SK-N-DZ (cell line): Measurements from ENCODE around the gene TCOF1. TPM values are rescaled to one million over a fixed set of nuclear protein-coding genes. Genes with fewer than 3 reads are reported as not detected.

ENCODE experiments used
- DNase-seq: peaks from one replicate; pipeline ENCODE4 v3.0.0-alpha.2; 2015; ENCODE audit warnings: low spot score
- polyA plus RNA-seq, 2 experiments: library from polyadenylated mRNA; depleted of rRNA; stranded (reverse); fragments of >200 nt; gene quantifications; 2 replicates each; pipeline ENCODE4 v1.2.3, GENCODE V29; 2014

TCOF1 gene, protein sequence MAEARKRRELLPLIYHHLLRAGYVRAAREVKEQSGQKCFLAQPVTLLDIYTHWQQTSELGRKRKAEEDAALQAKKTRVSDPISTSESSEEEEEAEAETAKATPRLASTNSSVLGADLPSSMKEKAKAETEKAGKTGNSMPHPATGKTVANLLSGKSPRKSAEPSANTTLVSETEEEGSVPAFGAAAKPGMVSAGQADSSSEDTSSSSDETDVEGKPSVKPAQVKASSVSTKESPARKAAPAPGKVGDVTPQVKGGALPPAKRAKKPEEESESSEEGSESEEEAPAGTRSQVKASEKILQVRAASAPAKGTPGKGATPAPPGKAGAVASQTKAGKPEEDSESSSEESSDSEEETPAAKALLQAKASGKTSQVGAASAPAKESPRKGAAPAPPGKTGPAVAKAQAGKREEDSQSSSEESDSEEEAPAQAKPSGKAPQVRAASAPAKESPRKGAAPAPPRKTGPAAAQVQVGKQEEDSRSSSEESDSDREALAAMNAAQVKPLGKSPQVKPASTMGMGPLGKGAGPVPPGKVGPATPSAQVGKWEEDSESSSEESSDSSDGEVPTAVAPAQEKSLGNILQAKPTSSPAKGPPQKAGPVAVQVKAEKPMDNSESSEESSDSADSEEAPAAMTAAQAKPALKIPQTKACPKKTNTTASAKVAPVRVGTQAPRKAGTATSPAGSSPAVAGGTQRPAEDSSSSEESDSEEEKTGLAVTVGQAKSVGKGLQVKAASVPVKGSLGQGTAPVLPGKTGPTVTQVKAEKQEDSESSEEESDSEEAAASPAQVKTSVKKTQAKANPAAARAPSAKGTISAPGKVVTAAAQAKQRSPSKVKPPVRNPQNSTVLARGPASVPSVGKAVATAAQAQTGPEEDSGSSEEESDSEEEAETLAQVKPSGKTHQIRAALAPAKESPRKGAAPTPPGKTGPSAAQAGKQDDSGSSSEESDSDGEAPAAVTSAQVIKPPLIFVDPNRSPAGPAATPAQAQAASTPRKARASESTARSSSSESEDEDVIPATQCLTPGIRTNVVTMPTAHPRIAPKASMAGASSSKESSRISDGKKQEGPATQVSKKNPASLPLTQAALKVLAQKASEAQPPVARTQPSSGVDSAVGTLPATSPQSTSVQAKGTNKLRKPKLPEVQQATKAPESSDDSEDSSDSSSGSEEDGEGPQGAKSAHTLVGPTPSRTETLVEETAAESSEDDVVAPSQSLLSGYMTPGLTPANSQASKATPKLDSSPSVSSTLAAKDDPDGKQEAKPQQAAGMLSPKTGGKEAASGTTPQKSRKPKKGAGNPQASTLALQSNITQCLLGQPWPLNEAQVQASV (N-terminal part only)
- polyA plus RNA-seq (2014; cell fraction: cytosol; rRNA removed), result 39.6 and 55.9 TPM in 2 replicates
- 39.1 and 55.0 TPM in 2 replicates for polyA plus RNA-seq (2014; cell fraction: nucleus; rRNA removed)

DNA sequence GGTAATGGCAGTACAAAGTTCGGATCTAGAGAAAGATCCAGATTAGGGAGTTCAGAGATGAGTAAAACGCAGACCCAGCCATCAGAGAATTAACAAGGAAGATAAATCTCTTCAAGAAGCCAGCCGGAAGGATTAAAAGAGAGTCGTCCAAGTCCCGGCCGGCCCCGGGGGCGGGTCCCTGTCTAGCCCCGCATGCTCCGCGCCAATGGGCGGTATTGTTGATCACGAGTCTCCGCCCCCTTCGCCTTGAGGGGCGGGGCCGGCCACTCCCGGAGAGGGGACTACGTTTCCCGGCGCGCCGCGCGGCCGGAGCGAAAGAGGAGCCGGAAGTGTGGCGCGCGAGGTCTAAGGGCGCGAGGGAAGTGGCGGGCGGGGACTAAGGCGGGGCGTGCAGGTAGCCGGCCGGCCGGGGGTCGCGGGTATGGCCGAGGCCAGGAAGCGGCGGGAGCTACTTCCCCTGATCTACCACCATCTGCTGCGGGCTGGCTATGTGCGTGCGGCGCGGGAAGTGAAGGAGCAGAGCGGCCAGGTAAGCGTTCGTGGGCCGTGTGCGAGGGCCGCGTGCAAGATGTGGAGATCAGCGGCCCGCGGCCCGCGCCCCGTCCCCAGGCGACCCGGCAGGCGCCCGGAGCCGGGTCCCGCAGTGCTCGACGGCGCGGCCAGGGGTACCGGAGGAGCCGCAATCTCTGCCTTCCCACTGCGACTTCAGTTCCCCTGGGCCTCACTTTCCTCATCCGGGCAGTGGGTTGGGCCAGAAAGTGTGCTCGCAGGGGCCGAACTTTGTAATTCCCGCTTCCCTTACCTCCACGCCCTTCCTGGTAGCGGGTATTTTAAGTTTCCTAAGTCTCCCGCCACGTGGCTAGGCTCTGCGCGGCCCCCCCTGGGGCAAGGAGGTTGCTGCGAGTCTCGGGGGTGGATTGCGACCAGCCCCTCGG is at the start of gene TCOF1:
Gene TCOF1, plus strand, starts transcription at position 372 of the 935 bp plus-strand sequence. Its CDS starts 50 bp downstream, at position 422.
- peak; percentile 96 for DNase-seq

DNA sequence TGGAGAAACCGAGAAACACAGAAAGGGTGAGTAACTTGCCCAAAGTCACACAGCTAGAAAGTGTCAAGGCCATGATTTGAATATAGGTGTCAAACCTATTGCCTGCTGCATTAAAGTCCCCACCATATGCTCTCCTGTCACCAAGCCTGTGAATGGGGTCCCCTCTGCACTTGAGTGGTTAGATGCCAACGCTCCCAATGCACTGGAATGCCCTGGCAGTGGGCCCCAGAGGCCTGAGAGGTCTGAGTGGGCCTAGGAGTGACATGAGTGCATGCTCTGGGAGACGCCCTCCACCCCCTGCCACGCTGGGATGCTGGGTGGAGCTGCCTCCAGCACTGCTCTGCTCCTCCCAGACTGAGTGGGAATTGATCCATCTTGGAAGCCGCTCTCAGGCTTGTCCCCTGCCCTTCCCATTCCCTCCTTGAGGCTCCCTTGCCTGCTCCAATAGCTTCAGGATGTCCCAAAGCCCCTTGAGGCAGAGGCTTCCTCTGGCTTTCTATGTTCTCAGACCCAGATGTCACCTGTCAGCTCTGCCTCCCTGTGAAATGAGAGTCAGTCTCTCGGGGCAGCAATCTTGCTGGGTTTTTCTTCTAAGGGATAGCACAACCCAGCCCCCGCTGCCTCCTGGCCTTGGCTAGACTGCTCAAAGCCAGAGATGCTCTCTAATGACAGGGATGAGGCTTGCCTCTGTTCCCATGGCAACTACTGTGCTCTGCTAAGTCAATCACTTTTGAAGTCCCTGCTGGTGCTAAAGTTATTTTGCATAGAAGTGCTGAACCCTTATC is 48.2 kb upstream of the TCOF1 start:
- peak; percentile 82 for DNase-seq

DNA sequence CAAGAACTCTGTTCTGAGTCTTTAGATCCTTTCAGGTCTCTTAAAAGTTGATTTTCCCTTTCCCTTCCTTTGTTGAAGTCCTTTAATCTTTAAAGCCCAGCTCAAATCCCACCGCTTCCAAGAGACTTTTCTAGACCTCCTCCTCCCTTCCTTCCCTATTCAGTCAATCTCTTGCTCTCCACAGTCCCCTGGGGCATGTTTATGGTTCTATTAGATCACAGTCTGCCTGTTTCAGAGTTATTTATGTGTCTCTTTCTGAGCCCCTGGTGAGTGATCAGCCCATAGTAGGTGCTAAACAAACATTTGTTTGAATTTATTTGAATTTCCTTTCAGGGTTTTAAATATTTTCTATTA is 47.6 kb upstream of the TCOF1 start:
- DNase-seq, result peak; percentile 75

DNA sequence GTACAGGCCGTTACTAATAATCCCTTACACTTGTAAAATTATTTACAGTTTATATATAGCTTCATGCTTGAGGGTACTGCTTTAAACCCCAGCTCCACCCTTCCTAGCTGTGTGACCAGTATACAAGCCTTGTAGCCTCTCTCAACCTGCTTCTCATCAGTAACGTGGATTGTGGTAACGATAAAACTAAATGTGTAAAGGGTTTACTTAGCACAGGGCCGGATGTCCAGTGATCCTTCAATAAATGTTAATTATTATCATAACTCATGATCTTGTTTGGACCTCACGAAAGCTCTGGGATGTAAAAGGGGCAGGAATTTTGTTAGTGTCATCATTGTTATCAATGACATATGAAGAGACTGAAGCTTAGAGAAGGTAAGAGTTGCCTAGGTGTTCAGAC is 47.3 kb upstream of the TCOF1 start:
- DNase-seq, result no peak

- DNase-seq, result no peak
These were observed 46.3 kb upstream of the TCOF1 start for GRCh38 chr5:150311015-150311692.

GRCh38 chr5:150312518-150312917 is 45.0 kb upstream of the TCOF1 start:
- DNase-seq, result no peak

DNA sequence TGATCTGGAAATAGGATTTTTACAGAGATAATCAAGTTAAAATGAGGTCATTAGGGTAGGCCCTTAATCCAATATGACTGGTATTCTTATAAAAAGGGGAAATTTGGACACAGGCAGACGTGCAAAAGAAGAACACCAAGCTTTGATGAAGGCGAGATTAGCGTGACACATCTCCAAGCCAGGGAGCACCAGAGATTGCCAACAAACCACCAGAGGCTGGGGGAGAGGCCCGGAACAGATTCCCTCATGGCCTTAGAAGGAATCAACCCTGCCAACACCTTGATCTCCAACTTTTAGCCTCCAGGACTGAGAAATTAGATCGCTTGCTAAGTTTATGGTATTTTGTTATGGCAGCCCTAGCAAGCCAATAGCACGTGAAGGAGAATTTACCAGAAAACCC is 44.0 kb upstream of the TCOF1 start:
- peak; percentile 36 for DNase-seq

- DNase-seq, result no peak
These were observed 43.4 kb upstream of the TCOF1 start for GRCh38 chr5:150313921-150314716.

- DNase-seq, result no peak
These were observed 42.3 kb upstream of the TCOF1 start for GRCh38 chr5:150315245-150315644.

DNA sequence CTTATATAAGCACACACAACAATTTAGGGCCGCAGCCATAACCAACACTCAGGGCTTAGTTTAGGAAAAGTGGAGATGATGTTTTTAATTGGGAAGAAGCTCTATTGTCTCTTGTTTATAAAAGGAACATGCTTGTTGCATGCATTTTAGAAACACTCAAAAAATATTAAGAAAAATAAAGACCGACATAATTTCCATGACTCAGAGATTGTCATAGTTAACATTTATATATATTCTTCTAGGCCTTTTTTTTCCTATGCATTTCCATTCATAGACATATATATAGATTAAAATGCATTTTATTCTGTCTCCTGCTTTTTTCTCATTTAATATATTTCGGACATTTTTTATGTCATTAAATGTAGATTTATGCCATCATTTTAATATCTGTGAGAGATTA is 41.2 kb upstream of the TCOF1 start:
- DNase-seq, result no peak

DNA sequence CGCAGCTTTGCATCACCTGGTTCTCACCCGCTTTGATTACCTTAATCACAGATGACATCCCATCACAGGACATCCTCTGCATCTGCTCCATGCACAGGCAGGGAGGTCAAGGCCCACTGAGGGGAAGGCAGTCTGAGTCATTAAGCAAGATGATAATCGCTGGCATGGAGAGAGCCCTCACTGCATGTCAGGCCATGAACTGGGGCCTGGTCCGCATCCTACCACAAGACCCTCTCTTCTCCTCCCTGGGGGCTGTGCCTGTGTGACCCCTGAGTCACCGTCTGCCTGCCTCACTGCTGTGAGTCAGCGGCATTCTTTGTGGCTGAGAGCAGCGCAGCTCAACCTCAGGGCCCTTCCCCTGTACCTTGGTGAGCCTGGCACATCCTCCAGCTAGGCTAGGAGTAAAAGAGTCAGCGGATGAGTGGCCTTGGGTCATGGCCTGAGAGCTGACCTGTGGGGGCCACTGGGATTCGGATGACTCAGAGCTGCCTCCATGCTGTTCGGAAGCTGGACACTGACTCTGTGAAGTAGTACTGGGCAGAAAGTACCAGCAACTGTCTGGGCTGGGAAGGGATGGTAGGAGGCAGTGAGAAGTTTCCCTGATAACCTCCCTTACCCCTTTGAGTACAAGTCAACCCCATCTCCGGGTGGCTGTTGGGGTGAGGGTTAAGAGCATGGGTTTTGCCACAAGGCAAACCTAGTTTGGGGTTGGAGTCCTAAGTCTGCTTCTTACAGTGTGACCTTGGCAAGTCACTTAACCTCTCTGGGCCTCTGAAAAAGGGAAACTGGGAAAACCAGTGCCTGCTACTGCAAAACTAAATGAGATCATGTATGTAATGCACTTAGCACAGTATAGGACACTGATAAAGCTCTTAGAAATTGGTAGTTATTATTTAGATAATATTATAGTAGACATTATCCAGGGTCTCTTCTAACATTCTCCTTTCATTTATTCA is 40.2 kb upstream of the TCOF1 start:
- peak; percentile 99 for DNase-seq

DNA sequence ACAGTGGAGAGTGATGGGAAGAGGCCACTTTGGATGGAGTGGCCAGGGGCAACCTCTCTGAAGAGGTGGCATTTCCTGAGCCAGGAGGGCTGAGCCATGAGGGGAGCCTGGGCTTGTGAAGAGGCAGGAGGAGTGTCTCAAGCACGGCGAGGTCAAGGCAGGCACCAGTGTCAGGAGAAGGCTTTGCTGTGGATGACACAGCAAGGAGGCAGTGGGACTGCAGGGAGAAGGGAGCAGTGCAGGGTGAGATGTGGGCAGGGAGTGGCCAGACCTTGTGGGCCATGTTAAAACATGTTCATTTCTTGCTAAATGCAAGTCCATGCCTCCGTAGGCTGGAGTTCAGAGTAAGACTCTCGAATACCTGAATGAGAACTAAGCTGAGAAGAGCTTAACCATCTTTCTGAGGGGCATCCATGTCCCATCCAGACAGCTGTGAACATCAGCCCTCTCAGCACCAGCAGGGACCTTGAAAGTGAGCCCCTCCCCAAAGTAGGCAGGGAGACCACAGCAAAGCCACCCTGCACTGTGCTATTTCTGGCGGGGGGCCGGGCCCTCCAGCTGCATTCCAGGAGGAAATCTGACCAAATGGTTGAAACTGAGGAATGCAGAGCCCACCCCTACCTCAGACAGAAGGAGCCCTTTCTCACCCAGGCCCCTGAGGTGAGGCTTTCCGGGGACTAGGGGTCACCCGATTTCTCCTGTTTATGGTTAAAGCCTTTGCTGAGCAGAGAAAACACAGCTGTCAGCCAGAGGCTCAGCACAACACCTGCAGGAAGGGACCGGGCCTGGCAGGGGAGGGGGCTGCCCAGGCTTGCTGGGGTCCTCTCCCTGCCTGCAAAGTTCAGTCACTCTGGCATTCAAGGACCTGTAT is 38.6 kb upstream of the TCOF1 start:
- DNase-seq, result no peak

- no peak for DNase-seq
These were observed 38.1 kb upstream of the TCOF1 start for GRCh38 chr5:150319484-150319790.

DNA sequence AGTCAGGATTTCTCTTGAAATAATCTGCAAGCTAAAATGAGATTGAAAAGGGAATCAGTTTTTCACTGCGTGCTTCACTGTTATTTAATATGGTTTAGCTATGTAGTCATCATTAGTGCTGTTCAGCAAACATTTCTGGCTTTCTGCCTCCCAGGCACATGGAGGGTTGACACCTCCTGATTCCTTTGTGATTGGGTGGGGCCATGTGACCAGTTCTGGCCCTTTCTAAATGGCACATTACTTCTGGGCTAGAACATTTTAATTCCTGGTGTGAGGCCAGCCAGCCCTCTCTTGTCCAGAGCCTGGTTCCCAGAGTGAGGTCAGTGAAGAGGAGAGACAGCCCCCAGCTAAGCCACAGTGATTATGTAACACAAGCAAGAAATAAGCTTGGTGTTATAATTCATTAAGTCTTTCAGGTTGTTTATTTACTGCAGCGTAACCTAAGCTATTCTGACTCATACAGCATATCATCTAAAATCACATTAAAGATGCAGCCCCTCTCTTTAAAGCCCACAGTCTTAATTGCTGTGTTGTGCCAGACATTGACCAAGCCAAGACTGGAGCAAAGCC is 37.4 kb upstream of the TCOF1 start:
- no peak for DNase-seq

GRCh38 chr5:150321211-150321610 is 36.3 kb upstream of the TCOF1 start:
- DNase-seq, result no peak

DNA sequence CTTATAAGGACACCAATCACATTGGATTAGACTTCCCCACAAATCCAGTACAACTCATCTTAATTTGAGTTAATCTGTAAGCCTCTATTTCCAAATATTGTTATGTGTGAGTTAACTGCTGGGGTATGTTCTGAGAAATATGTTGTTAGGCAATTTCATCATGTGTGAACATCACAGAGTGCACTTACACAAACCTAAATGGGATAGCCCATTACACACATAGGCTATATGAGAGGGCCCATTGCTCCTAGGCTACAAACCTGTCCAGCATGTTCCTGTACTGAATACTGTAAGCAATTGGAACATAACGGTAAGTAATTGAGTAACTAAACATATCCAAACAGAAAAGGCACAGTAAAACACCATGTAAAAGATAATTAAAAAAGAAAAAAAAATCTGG is 35.7 kb upstream of the TCOF1 start:
- no peak for DNase-seq
